Neural cell (in vitro differentiated cells): ENCODE measurements around the gene WRNIP1. TPM values are rescaled to one million over a fixed set of nuclear protein-coding genes. Genes with fewer than 3 reads are reported as not detected.

Experiments
- H2AFZ ChIP-seq: fragments of 200-600, 300-800 bp; sonication (generic), shearing (Covaris generic); 2 replicates; pipeline ENCODE4 v1.6.0; 2014; ENCODE audit warnings: low read depth, mild to moderate bottlenecking, antibody characterized with exemption, low read length, moderate library complexity
- H3F3A ChIP-seq: fragments of 200-600 bp; shearing (Covaris generic); 2 replicates; pipeline ENCODE4 v1.6.1; 2016; ENCODE audit warnings: mild to moderate bottlenecking, moderate library complexity, mixed read lengths, antibody characterized with exemption, low read length; ENCODE audit not compliant: insufficient read depth, poor library complexity, severe bottlenecking
- H3K27ac ChIP-seq: fragments of 200-600, 300-800 bp; sonication (generic), shearing (Covaris generic); 2 replicates; pipeline ENCODE4 v1.5.1; 2014; ENCODE audit warnings: mild to moderate bottlenecking, low read length, moderate library complexity
- H3K27me3 ChIP-seq: fragments of 300-800, 200-600 bp; sonication (generic), shearing (Covaris generic); 2 replicates; pipeline ENCODE4 v1.6.0; 2014; ENCODE audit warnings: mild to moderate bottlenecking, low read depth, low read length, moderate library complexity; ENCODE audit not compliant: insufficient read depth
- H3K36me3 ChIP-seq: fragments of 300-800, 200-600 bp; sonication (generic), shearing (Covaris generic); 2 replicates; pipeline ENCODE4 v1.5.1; 2014; ENCODE audit warnings: mild to moderate bottlenecking, antibody characterized with exemption, low read length, moderate library complexity; ENCODE audit not compliant: insufficient read depth
- H3K4me2 ChIP-seq: fragments of 300-800, 200-600 bp; sonication (generic), shearing (Covaris generic); 2 replicates; pipeline ENCODE4 v1.6.0; 2014; ENCODE audit warnings: mild to moderate bottlenecking, low read length
- H3K4me3 ChIP-seq: fragments of 300-800, 200-600 bp; sonication (generic), shearing (Covaris generic); 2 replicates; pipeline ENCODE4 v1.5.1; 2014; ENCODE audit warnings: mild to moderate bottlenecking, low read length, moderate library complexity
- H3K79me2 ChIP-seq: fragments of 200-600 bp; shearing (Covaris generic); replicated peaks from 2 replicates; pipeline ENCODE4 v1.6.0; 2014; ENCODE audit warnings: mild to moderate bottlenecking, low read length, moderate library complexity; ENCODE audit not compliant: insufficient read depth
- H3K9ac ChIP-seq: fragments of 300-800, 200-600 bp; sonication (generic), shearing (Covaris generic); 2 replicates; pipeline ENCODE4 v1.6.1; 2016; ENCODE audit warnings: mild to moderate bottlenecking, low read length, mixed read lengths
- H3K9me2 ChIP-seq: fragments of 200-600 bp; shearing (Covaris generic); 2 replicates; pipeline ENCODE4 v1.6.1; 2016; ENCODE audit warnings: mild to moderate bottlenecking, low read length, mixed read lengths; ENCODE audit not compliant: insufficient read depth
- H3K9me3 ChIP-seq: fragments of 200-600, 300-800 bp; sonication (generic), shearing (Covaris generic); 2 replicates; pipeline ENCODE4 v1.6.1; 2016; ENCODE audit warnings: mild to moderate bottlenecking, mixed run types, low read length, moderate library complexity, mixed read lengths
- H4K20me1 ChIP-seq: fragments of 200-600 bp; shearing (Covaris generic); 2 replicates; pipeline ENCODE4 v1.6.1; 2016; ENCODE audit warnings: mild to moderate bottlenecking, mixed run types; ENCODE audit not compliant: insufficient read depth
- EP300 ChIP-seq: fragments of 450-650 bp; conservative IDR thresholded peaks from 2 replicates; pipeline ENCODE4 v1.6.1; 2014; ENCODE audit warnings: antibody characterized with exemption, mild to moderate bottlenecking, moderate library complexity; ENCODE audit not compliant: poor library complexity, severe bottlenecking
- EZH2 ChIP-seq: fragments of 200-600, 300-800 bp; shearing (Covaris generic), sonication (generic); IDR thresholded peaks from 2 replicates; pipeline ENCODE4 v1.6.1; 2014; ENCODE audit warnings: antibody characterized with exemption, low read length, borderline replicate concordance, mild to moderate bottlenecking; ENCODE audit not compliant: insufficient read depth, poor library complexity, severe bottlenecking
- MXI1 ChIP-seq: fragments of 450-650 bp; conservative IDR thresholded peaks from 2 replicates; pipeline ENCODE4 v1.6.1; 2014; ENCODE audit warnings: antibody characterized with exemption, mild to moderate bottlenecking; ENCODE audit not compliant: poor library complexity, severe bottlenecking
- POLR2AphosphoS5 ChIP-seq: IDR thresholded peaks from 2 replicates; pipeline ENCODE4 v1.6.1; 2012
- RAD21 ChIP-seq: fragments of 450-650 bp; conservative IDR thresholded peaks from 2 replicates; pipeline ENCODE4 v1.6.1; 2014; ENCODE audit warnings: antibody characterized with exemption, mild to moderate bottlenecking, moderate library complexity
- SMC3 ChIP-seq: fragments of 450-650 bp; conservative IDR thresholded peaks from 2 replicates; pipeline ENCODE4 v1.6.1; 2014; ENCODE audit warnings: antibody characterized with exemption, mild to moderate bottlenecking, moderate library complexity; ENCODE audit not compliant: poor library complexity
- TAF1 ChIP-seq: IDR thresholded peaks from 2 replicates; pipeline ENCODE4 v1.6.1; 2012; ENCODE audit warnings: low read depth
- polyA plus RNA-seq: library from polyadenylated mRNA; depleted of rRNA; stranded (reverse); fragments of >200 nt; gene quantifications from 2 replicates; pipeline ENCODE4 v1.2.3, GENCODE V29; 2014
- TF ChIP-seq, protein P1 (sequence below): IDR thresholded peaks from 2 replicates; pipeline ENCODE4 v1.6.1; 2012; ENCODE audit warnings: borderline replicate concordance
- TF ChIP-seq, protein P2 (sequence below): fragments of 450-650 bp; IDR thresholded peaks from 2 replicates; pipeline ENCODE4 v1.5.1; 2014; ENCODE audit warnings: antibody characterized with exemption, mild to moderate bottlenecking, moderate library complexity; ENCODE audit not compliant: poor library complexity, severe bottlenecking

Gene WRNIP1
- polyA plus RNA-seq, 1 donor from 2014 or later: 93.7 TPM

DNA sequence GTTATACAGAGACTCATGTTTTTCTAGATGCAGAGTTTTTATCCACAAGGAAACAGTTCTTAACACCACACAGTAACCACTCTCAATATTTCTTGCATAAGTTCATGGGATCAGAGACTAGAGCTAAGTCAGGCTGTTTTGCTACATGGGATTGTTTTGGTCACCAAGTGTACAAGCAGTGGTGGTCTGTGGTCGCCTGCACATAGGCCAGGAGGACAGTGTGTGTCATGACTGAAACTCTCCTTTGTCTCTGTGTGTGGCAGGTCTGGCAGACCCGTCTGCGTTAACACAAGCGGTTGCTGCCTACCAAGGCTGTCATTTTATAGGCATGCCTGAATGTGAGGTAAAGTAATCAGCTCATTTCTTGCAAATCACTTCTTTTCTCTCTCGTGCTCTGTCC, 18.9 kb downstream of the WRNIP1 start:
- no peaks in the 10 kb centered on the region for H4K20me1 ChIP-seq
- no peaks in the 10 kb centered on the region for H3K9me3 ChIP-seq
- H3F3A ChIP-seq: no peaks in the 10 kb centered on the region
- no peak overlapping the region for H3K4me2 ChIP-seq
- no peak overlapping the region for H3K9ac ChIP-seq
- H3K4me3 ChIP-seq: no peak overlapping the region
- no peak overlapping the region for H3K27ac ChIP-seq
- H2AFZ ChIP-seq: no peak overlapping the region
- no peaks in the 10 kb centered on the region for H3K9me2 ChIP-seq
- H3K79me2 ChIP-seq: no peaks in the 10 kb centered on the region
- peaks cover 5% of the 10 kb centered on the region for H3K36me3 ChIP-seq
- H3K27me3 ChIP-seq: no peaks in the 10 kb centered on the region
- TF ChIP-seq, protein P1, sequence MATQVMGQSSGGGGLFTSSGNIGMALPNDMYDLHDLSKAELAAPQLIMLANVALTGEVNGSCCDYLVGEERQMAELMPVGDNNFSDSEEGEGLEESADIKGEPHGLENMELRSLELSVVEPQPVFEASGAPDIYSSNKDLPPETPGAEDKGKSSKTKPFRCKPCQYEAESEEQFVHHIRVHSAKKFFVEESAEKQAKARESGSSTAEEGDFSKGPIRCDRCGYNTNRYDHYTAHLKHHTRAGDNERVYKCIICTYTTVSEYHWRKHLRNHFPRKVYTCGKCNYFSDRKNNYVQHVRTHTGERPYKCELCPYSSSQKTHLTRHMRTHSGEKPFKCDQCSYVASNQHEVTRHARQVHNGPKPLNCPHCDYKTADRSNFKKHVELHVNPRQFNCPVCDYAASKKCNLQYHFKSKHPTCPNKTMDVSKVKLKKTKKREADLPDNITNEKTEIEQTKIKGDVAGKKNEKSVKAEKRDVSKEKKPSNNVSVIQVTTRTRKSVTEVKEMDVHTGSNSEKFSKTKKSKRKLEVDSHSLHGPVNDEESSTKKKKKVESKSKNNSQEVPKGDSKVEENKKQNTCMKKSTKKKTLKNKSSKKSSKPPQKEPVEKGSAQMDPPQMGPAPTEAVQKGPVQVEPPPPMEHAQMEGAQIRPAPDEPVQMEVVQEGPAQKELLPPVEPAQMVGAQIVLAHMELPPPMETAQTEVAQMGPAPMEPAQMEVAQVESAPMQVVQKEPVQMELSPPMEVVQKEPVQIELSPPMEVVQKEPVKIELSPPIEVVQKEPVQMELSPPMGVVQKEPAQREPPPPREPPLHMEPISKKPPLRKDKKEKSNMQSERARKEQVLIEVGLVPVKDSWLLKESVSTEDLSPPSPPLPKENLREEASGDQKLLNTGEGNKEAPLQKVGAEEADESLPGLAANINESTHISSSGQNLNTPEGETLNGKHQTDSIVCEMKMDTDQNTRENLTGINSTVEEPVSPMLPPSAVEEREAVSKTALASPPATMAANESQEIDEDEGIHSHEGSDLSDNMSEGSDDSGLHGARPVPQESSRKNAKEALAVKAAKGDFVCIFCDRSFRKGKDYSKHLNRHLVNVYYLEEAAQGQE: no peak
- TF ChIP-seq EP300 (no peak), EZH2 (no peak), TAF1 (no peak), SMC3 (no peak), POLR2AphosphoS5 (no peak), MXI1 (no peak), RAD21 (no peak)
- TF ChIP-seq, protein P2, sequence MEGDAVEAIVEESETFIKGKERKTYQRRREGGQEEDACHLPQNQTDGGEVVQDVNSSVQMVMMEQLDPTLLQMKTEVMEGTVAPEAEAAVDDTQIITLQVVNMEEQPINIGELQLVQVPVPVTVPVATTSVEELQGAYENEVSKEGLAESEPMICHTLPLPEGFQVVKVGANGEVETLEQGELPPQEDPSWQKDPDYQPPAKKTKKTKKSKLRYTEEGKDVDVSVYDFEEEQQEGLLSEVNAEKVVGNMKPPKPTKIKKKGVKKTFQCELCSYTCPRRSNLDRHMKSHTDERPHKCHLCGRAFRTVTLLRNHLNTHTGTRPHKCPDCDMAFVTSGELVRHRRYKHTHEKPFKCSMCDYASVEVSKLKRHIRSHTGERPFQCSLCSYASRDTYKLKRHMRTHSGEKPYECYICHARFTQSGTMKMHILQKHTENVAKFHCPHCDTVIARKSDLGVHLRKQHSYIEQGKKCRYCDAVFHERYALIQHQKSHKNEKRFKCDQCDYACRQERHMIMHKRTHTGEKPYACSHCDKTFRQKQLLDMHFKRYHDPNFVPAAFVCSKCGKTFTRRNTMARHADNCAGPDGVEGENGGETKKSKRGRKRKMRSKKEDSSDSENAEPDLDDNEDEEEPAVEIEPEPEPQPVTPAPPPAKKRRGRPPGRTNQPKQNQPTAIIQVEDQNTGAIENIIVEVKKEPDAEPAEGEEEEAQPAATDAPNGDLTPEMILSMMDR: no peak

DNA sequence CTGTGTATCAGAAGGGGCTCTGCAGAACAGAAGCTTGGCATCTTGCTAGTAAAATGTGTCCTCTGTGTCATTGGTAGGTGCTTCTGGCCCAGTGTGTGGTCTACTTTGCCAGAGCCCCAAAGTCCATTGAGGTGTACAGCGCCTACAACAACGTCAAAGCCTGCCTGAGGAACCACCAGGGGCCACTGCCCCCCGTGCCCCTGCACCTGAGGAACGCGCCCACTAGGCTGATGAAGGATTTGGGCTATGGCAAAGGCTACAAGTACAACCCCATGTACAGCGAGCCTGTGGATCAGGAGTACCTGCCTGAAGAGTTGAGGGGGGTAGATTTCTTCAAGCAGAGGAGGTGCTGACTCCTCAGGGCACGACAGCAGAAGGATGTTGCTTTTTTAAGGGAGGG, 19.7 kb downstream of the WRNIP1 start:
- Histone ChIP-seq H3K27me3 (no peaks in the 10 kb centered on the region), H3K9me3 (no peaks in the 10 kb centered on the region), H3K27ac (no peak overlapping the region), H3K4me3 (no peak overlapping the region), H3F3A (no peaks in the 10 kb centered on the region), H3K9me2 (no peaks in the 10 kb centered on the region), H3K79me2 (no peaks in the 10 kb centered on the region), H3K4me2 (no peak overlapping the region), H4K20me1 (no peaks in the 10 kb centered on the region), H3K36me3 (peaks cover 5% of the 10 kb centered on the region), H2AFZ (no peak overlapping the region), H3K9ac (no peak overlapping the region)
- TF ChIP-seq POLR2AphosphoS5 (no peak), RAD21 (no peak), SMC3 (no peak), EP300 (no peak), EZH2 (no peak), MXI1 (no peak), TAF1 (no peak)
- TF ChIP-seq, protein P2: no peak
- TF ChIP-seq, protein P1: no peak
